HG03095 (cell line): ENCODE measurements around the gene CHST14.

Source experiments
- ATAC-seq: cut with Tn5 transposase; IDR thresholded peaks from one replicate; pipeline ENCODE4 v1.9.1; 2021; ENCODE audit warnings: moderate library complexity; ENCODE audit not compliant: unreplicated experiment

CHST14 gene

GRCh38 chr15:40487816-40488682 lies 17.3 kb downstream of the CHST14 start:
- ATAC-seq = no peak

- ATAC-seq = no peak
Measured at GRCh38 chr15:40489274-40490175, 18.7 kb downstream of the CHST14 start.

GRCh38 chr15:40493089-40493840 lies 22.5 kb downstream of the CHST14 start:
- no peak for ATAC-seq

- ATAC-seq = no peak
Measured at GRCh38 chr15:40495516-40495915, 24.7 kb downstream of the CHST14 start.

GRCh38 chr15:40498418-40498817 lies 27.6 kb downstream of the CHST14 start:
- ATAC-seq = no peak

- no peak for ATAC-seq
Measured at GRCh38 chr15:40498891-40499290, 28.1 kb downstream of the CHST14 start.

GRCh38 chr15:40499931-40500330 lies 29.1 kb downstream of the CHST14 start:
- no peak for ATAC-seq

- no peak for ATAC-seq
Measured at GRCh38 chr15:40500568-40501330, 30.0 kb downstream of the CHST14 start.

- ATAC-seq = no peak
Measured at GRCh38 chr15:40501487-40501886, 30.7 kb downstream of the CHST14 start.

- ATAC-seq = peak; percentile 54
Measured at GRCh38 chr15:40506964-40507571, 36.3 kb downstream of the CHST14 start.

GRCh38 chr15:40508216-40508615 lies 37.4 kb downstream of the CHST14 start:
- no peak for ATAC-seq

GRCh38 chr15:40510201-40510600 lies 39.4 kb downstream of the CHST14 start:
- no peak for ATAC-seq

- no peak for ATAC-seq
Measured at GRCh38 chr15:40511093-40511471, 40.3 kb downstream of the CHST14 start.

- no peak for ATAC-seq
Measured at GRCh38 chr15:40511472-40512133, 40.8 kb downstream of the CHST14 start.

- ATAC-seq = no peak
Measured at GRCh38 chr15:40512440-40512839, 41.7 kb downstream of the CHST14 start.

- ATAC-seq = no peak
Measured at GRCh38 chr15:40513609-40514008, 42.8 kb downstream of the CHST14 start.

GRCh38 chr15:40516322-40516721 lies 45.5 kb downstream of the CHST14 start:
- no peak for ATAC-seq
